ENCODE results near the gene GTF2I.
"Not testable (repeated sequence)": the region's sequence is repeated elsewhere in the genome, so short reads cannot be mapped to it uniquely, and the experiment has no call there.

Gene GTF2I

GRCh38 chr7:74656837-74657691, 454 bp upstream of the GTF2I start:
- DNase-seq = peak; percentile 93

- DNase-seq = peak; percentile 82
These were observed 873 bp downstream of the GTF2I start for GRCh38 chr7:74658178-74659004.

GRCh38 chr7:74660202-74660601, 2.7 kb downstream of the GTF2I start:
- not testable (repeated sequence) for DNase-seq

- not testable (repeated sequence) for DNase-seq
These were observed 4.6 kb downstream of the GTF2I start for GRCh38 chr7:74661836-74662794.

GRCh38 chr7:74665296-74665938, 7.9 kb downstream of the GTF2I start:
- no peak for DNase-seq

GRCh38 chr7:74667013-74667412, 9.5 kb downstream of the GTF2I start:
- not testable (repeated sequence) for DNase-seq

GRCh38 chr7:74667520-74667919, 10.0 kb downstream of the GTF2I start:
- not testable (repeated sequence) for DNase-seq

GRCh38 chr7:74671602-74672001, 14.1 kb downstream of the GTF2I start:
- DNase-seq = no peak

GRCh38 chr7:74672343-74672915, 14.9 kb downstream of the GTF2I start:
- DNase-seq = no peak

- no peak for DNase-seq
These were observed 16.6 kb downstream of the GTF2I start for GRCh38 chr7:74674166-74674565.

- no peak for DNase-seq
These were observed 25.3 kb downstream of the GTF2I start for GRCh38 chr7:74682829-74683228.

GRCh38 chr7:74683799-74684198, 26.3 kb downstream of the GTF2I start:
- DNase-seq = no peak

- DNase-seq = no peak
These were observed 27.0 kb downstream of the GTF2I start for GRCh38 chr7:74684473-74684872.

GRCh38 chr7:74684921-74685320, 27.4 kb downstream of the GTF2I start:
- DNase-seq = no peak

- no peak for DNase-seq
These were observed 33.0 kb downstream of the GTF2I start for GRCh38 chr7:74690474-74690873.

GRCh38 chr7:74704419-74704818, 46.9 kb downstream of the GTF2I start:
- not testable (repeated sequence) for DNase-seq

GRCh38 chr7:74707238-74707637, 49.7 kb downstream of the GTF2I start:
- DNase-seq = no peak

- no peak for DNase-seq
These were observed 51.2 kb downstream of the GTF2I start for GRCh38 chr7:74708569-74709275.

GRCh38 chr7:74709880-74710671, 52.6 kb downstream of the GTF2I start:
- DNase-seq = no peak

- DNase-seq = no peak
These were observed 56.0 kb downstream of the GTF2I start for GRCh38 chr7:74713567-74713966.
